WTC11 (cell line): ENCODE data around the gene ALKBH6. TPM values are rescaled to one million over a fixed set of nuclear protein-coding genes. Genes with fewer than 3 reads are reported as not detected.

Experiments used
- ATAC-seq: fragments of 200-7000 bp; cut with Tn5 transposase; 2 replicates; pipeline ENCODE4 v1.10.0; 2021; ENCODE audit warnings: mild to moderate bottlenecking, moderate library complexity
- CTCF ChIA-PET: fragments of 300-600 bp; sonication (Branson Sonifier 250); formaldehyde crosslinking; loops from one replicate; lab custom pipeline; 2021; ENCODE audit warnings: antibody characterized with exemption; lab: Charles Lee
- POLR2A ChIA-PET: fragments of 350-600 bp; sonication (Branson Sonifier 250); formaldehyde crosslinking; loops from one replicate; lab custom pipeline; 2021; ENCODE audit warnings: antibody characterized with exemption; lab: Charles Lee
- DNase-seq: peaks from one replicate; pipeline ENCODE4 v3.0.0; 2021; ENCODE audit warnings: low spot score
- H3K27ac Mint-ChIP-seq: 2 replicates; pipeline ENCODE4 v1.8.0; 2021; ENCODE audit warnings: mixed read lengths
- H3K27me3 Mint-ChIP-seq: 2 replicates; pipeline ENCODE4 v1.8.0; 2021; ENCODE audit warnings: low read depth, mild to moderate bottlenecking, moderate library complexity, mixed read lengths
- H3K36me3 Mint-ChIP-seq: 2 replicates; pipeline ENCODE4 v1.8.0; 2021; ENCODE audit warnings: mixed read lengths
- H3K4me1 Mint-ChIP-seq: 2 replicates; pipeline ENCODE4 v1.8.0; 2022; ENCODE audit warnings: mixed read lengths
- H3K4me3 Mint-ChIP-seq: 2 replicates; pipeline ENCODE4 v1.8.0; 2021; ENCODE audit warnings: mild to moderate bottlenecking, moderate library complexity, mixed read lengths
- H3K9me3 Mint-ChIP-seq: 2 replicates; pipeline ENCODE4 v1.8.0; 2021; ENCODE audit warnings: mixed read lengths
- CBFB ChIP-seq: sonication (generic); formaldehyde crosslinking; IDR thresholded peaks from 2 replicates; pipeline ENCODE4 v1.8.1; 2022; ENCODE audit warnings: mild to moderate bottlenecking, low read depth, missing genetic modification reagents
- ETV6 ChIP-seq: sonication (generic); formaldehyde crosslinking; IDR thresholded peaks from 2 replicates; pipeline ENCODE4 v1.8.1; 2022; ENCODE audit warnings: mild to moderate bottlenecking, missing genetic modification reagents
- GABPB1 ChIP-seq: sonication (generic); formaldehyde crosslinking; IDR thresholded peaks from 2 replicates; pipeline ENCODE4 v1.8.1; 2023; ENCODE audit warnings: mild to moderate bottlenecking, missing genetic modification reagents
- NR1H2 ChIP-seq: sonication (generic); formaldehyde crosslinking; IDR thresholded peaks from 2 replicates; pipeline ENCODE4 v1.9.0; 2021; ENCODE audit warnings: mild to moderate bottlenecking, moderate library complexity, missing genetic modification reagents
- SP1 ChIP-seq: sonication (generic); formaldehyde crosslinking; conservative IDR thresholded peaks from 2 replicates; pipeline ENCODE4 v1.8.1; 2022; ENCODE audit warnings: missing genetic modification reagents
- TCF7 ChIP-seq: sonication (generic); formaldehyde crosslinking; IDR thresholded peaks from 2 replicates; pipeline ENCODE4 v1.8.0; 2022; ENCODE audit warnings: mild to moderate bottlenecking, low read depth, missing genetic modification reagents, moderate library complexity
- ZBTB21 ChIP-seq: sonication (generic); formaldehyde crosslinking; IDR thresholded peaks from 2 replicates; pipeline ENCODE4 v1.8.1; 2023; ENCODE audit warnings: mild to moderate bottlenecking, missing genetic modification reagents, borderline replicate concordance
- ZNF121 ChIP-seq: sonication (generic); formaldehyde crosslinking; IDR thresholded peaks from 2 replicates; pipeline ENCODE4 v1.8.0; 2023; ENCODE audit warnings: missing genetic modification reagents
- ZNF219 ChIP-seq: sonication (generic); formaldehyde crosslinking; IDR thresholded peaks from 2 replicates; pipeline ENCODE4 v1.8.0; 2023; ENCODE audit warnings: missing genetic modification reagents, mild to moderate bottlenecking, borderline replicate concordance
- ZNF232 ChIP-seq: sonication (generic); formaldehyde crosslinking; IDR thresholded peaks from 2 replicates; pipeline ENCODE4 v1.8.0; 2022; ENCODE audit warnings: mild to moderate bottlenecking, missing genetic modification reagents
- ZNF396 ChIP-seq: fragments of 250-450 bp; sonication (Bioruptor Pico); IDR thresholded peaks from 2 replicates; pipeline ENCODE4 v1.8.0; 2021; ENCODE audit warnings: mild to moderate bottlenecking, moderate library complexity, borderline replicate concordance
- ZNF416 ChIP-seq: fragments of 250-450 bp; sonication (Bioruptor Pico); IDR thresholded peaks from 2 replicates; pipeline ENCODE4 v1.9.0; 2021; ENCODE audit warnings: mild to moderate bottlenecking, inconsistent platforms
- total RNA-seq: library from RNA; stranded (reverse); gene quantifications from 3 replicates; pipeline ENCODE4 v1.2.3, GENCODE V29; 2021
- TF ChIP-seq, protein P1 (sequence below): sonication (generic); formaldehyde crosslinking; IDR thresholded peaks from 2 replicates; pipeline ENCODE4 v1.8.0; 2022; ENCODE audit warnings: mild to moderate bottlenecking, missing genetic modification reagents
- TF ChIP-seq, protein P2 (sequence below): sonication (generic); formaldehyde crosslinking; IDR thresholded peaks from 2 replicates; pipeline ENCODE4 v1.8.1; 2022; ENCODE audit warnings: low read depth, missing genetic modification reagents, borderline replicate concordance
- TF ChIP-seq, protein P3 (sequence below): fragments of 250-450 bp; sonication (Bioruptor Pico); IDR thresholded peaks from 2 replicates; pipeline ENCODE4 v1.9.0; 2021; ENCODE audit warnings: mild to moderate bottlenecking, borderline replicate concordance
- TF ChIP-seq, protein P4 (sequence below): sonication (generic); formaldehyde crosslinking; conservative IDR thresholded peaks from 2 replicates; pipeline ENCODE4 v1.8.1; 2022; ENCODE audit warnings: mild to moderate bottlenecking, missing genetic modification reagents
- TF ChIP-seq, protein P5 (sequence below): sonication (generic); formaldehyde crosslinking; IDR thresholded peaks from 2 replicates; pipeline ENCODE4 v1.8.0; 2023; ENCODE audit warnings: missing genetic modification reagents
- TF ChIP-seq, protein P6 (sequence below): sonication (generic); formaldehyde crosslinking; IDR thresholded peaks from 2 replicates; pipeline ENCODE4 v1.8.1; 2022; ENCODE audit warnings: low read depth, mild to moderate bottlenecking, moderate library complexity, missing genetic modification reagents, borderline replicate concordance
- TF ChIP-seq, protein P7 (sequence below): sonication (generic); formaldehyde crosslinking; IDR thresholded peaks from 2 replicates; pipeline ENCODE4 v1.8.0; 2022; ENCODE audit warnings: missing genetic modification reagents
- TF ChIP-seq, protein P8 (sequence below): sonication (generic); formaldehyde crosslinking; IDR thresholded peaks from 2 replicates; pipeline ENCODE4 v1.8.0; 2022; ENCODE audit warnings: mild to moderate bottlenecking, missing genetic modification reagents

Gene ALKBH6
- total RNA-seq, 1 experiment from 2014 or later = 28.1 TPM

DNA sequence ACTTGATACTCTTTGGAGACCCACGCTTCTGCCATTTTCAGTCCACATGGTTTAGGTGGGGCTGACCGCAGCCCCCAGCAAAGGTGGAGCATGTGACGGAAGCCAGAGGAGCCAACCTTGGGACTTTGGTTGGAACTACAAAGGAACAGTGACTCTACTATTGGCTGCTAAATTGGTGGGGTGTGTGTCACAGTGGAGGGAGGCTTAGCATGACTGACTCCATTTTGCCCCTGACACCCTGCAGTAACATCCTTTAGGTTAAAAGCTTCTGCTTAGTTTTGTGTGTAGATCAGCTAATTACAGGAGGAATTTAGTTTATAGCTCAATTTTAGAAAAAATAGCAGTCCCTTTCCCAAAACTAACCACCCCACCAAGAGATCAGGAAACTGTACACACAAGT is 12.4 kb downstream of the ALKBH6 start:
- no peak for TF ChIP-seq ZBTB21 (CRISPR knock-in tag)
- no peak for TF ChIP-seq GABPB1 (CRISPR knock-in tag)
- no peak for TF ChIP-seq SP1 (CRISPR knock-in tag)
- no peak for TF ChIP-seq ETV6
- no peak for TF ChIP-seq ZNF416 (CRISPR knock-in tag)
- TF ChIP-seq, protein P1, sequence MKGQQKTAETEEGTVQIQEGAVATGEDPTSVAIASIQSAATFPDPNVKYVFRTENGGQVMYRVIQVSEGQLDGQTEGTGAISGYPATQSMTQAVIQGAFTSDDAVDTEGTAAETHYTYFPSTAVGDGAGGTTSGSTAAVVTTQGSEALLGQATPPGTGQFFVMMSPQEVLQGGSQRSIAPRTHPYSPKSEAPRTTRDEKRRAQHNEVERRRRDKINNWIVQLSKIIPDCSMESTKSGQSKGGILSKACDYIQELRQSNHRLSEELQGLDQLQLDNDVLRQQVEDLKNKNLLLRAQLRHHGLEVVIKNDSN = no peak
- TF ChIP-seq, protein P2, sequence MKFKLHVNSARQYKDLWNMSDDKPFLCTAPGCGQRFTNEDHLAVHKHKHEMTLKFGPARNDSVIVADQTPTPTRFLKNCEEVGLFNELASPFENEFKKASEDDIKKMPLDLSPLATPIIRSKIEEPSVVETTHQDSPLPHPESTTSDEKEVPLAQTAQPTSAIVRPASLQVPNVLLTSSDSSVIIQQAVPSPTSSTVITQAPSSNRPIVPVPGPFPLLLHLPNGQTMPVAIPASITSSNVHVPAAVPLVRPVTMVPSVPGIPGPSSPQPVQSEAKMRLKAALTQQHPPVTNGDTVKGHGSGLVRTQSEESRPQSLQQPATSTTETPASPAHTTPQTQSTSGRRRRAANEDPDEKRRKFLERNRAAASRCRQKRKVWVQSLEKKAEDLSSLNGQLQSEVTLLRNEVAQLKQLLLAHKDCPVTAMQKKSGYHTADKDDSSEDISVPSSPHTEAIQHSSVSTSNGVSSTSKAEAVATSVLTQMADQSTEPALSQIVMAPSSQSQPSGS = no peak
- TF ChIP-seq, protein P3, sequence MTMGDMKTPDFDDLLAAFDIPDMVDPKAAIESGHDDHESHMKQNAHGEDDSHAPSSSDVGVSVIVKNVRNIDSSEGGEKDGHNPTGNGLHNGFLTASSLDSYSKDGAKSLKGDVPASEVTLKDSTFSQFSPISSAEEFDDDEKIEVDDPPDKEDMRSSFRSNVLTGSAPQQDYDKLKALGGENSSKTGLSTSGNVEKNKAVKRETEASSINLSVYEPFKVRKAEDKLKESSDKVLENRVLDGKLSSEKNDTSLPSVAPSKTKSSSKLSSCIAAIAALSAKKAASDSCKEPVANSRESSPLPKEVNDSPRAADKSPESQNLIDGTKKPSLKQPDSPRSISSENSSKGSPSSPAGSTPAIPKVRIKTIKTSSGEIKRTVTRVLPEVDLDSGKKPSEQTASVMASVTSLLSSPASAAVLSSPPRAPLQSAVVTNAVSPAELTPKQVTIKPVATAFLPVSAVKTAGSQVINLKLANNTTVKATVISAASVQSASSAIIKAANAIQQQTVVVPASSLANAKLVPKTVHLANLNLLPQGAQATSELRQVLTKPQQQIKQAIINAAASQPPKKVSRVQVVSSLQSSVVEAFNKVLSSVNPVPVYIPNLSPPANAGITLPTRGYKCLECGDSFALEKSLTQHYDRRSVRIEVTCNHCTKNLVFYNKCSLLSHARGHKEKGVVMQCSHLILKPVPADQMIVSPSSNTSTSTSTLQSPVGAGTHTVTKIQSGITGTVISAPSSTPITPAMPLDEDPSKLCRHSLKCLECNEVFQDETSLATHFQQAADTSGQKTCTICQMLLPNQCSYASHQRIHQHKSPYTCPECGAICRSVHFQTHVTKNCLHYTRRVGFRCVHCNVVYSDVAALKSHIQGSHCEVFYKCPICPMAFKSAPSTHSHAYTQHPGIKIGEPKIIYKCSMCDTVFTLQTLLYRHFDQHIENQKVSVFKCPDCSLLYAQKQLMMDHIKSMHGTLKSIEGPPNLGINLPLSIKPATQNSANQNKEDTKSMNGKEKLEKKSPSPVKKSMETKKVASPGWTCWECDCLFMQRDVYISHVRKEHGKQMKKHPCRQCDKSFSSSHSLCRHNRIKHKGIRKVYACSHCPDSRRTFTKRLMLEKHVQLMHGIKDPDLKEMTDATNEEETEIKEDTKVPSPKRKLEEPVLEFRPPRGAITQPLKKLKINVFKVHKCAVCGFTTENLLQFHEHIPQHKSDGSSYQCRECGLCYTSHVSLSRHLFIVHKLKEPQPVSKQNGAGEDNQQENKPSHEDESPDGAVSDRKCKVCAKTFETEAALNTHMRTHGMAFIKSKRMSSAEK = no peak
- ATAC-seq = no peak
- no peak overlapping the region for H3K4me3 Mint-ChIP-seq
- H3K27me3 Mint-ChIP-seq = no peaks in the 10 kb centered on the region
- H3K27ac Mint-ChIP-seq = no peak overlapping the region
- peaks cover 1% of the 10 kb centered on the region for H3K4me1 Mint-ChIP-seq
- H3K36me3 Mint-ChIP-seq = peaks cover 20% of the 10 kb centered on the region
- DNase-seq = no peak
- no peaks in the 10 kb centered on the region for H3K9me3 Mint-ChIP-seq
- ChIA-PET POLR2A (no interaction called here), CTCF (no interaction called here)

DNA sequence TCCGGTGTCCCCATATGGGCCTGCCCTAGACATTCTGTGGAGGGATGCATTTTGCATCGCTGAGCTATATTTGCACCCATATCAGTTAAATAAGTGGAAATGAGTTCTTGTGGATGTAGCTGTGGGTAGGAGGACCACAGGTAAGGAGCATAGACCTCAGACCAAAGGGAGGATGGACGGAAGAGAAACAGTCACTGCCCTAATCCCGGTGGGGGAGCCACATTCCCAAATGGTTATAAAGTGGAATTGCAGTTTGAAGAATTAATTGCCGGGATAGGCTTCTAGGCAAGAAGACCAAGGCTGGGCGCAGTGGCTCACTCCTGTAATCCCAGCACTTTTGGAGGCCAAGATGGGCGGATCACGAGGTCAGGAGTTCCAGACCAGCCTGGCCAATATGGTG is 17.2 kb downstream of the ALKBH6 start:
- no peaks in the 10 kb centered on the region for H3K9me3 Mint-ChIP-seq
- no peaks in the 10 kb centered on the region; the same call in 1 of the 2 replicates for H3K27me3 Mint-ChIP-seq
- ChIA-PET CTCF (interaction anchor here (0.7 to 1.1 kb wide), 2 partner anchors 20 to 55 kb away, joined by 3 to 4 read pairs; no protein-coding TSS in a partner anchor), POLR2A (interaction anchor here (0.7 kb wide), 1 partner anchor 1650 kb away, joined by 3 read pairs; no protein-coding TSS in a partner anchor)
- TF ChIP-seq, protein P4, sequence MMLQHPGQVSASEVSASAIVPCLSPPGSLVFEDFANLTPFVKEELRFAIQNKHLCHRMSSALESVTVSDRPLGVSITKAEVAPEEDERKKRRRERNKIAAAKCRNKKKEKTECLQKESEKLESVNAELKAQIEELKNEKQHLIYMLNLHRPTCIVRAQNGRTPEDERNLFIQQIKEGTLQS = no peak
- TF ChIP-seq TCF7 (CRISPR knock-in tag) (no peak), ZNF232 (no peak), NR1H2 (CRISPR knock-in tag) (no peak), ZNF396 (CRISPR knock-in tag) (no peak), ZNF219 (CRISPR knock-in tag) (no peak), CBFB (CRISPR knock-in tag) (no peak), ZNF121 (CRISPR knock-in tag) (no peak)
- TF ChIP-seq, protein P5, sequence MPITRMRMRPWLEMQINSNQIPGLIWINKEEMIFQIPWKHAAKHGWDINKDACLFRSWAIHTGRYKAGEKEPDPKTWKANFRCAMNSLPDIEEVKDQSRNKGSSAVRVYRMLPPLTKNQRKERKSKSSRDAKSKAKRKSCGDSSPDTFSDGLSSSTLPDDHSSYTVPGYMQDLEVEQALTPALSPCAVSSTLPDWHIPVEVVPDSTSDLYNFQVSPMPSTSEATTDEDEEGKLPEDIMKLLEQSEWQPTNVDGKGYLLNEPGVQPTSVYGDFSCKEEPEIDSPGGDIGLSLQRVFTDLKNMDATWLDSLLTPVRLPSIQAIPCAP (CRISPR knock-in tag) = no peak
- TF ChIP-seq, protein P6, sequence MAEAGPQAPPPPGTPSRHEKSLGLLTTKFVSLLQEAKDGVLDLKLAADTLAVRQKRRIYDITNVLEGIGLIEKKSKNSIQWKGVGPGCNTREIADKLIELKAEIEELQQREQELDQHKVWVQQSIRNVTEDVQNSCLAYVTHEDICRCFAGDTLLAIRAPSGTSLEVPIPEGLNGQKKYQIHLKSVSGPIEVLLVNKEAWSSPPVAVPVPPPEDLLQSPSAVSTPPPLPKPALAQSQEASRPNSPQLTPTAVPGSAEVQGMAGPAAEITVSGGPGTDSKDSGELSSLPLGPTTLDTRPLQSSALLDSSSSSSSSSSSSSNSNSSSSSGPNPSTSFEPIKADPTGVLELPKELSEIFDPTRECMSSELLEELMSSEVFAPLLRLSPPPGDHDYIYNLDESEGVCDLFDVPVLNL (CRISPR knock-in tag) = no peak
- TF ChIP-seq, protein P7, sequence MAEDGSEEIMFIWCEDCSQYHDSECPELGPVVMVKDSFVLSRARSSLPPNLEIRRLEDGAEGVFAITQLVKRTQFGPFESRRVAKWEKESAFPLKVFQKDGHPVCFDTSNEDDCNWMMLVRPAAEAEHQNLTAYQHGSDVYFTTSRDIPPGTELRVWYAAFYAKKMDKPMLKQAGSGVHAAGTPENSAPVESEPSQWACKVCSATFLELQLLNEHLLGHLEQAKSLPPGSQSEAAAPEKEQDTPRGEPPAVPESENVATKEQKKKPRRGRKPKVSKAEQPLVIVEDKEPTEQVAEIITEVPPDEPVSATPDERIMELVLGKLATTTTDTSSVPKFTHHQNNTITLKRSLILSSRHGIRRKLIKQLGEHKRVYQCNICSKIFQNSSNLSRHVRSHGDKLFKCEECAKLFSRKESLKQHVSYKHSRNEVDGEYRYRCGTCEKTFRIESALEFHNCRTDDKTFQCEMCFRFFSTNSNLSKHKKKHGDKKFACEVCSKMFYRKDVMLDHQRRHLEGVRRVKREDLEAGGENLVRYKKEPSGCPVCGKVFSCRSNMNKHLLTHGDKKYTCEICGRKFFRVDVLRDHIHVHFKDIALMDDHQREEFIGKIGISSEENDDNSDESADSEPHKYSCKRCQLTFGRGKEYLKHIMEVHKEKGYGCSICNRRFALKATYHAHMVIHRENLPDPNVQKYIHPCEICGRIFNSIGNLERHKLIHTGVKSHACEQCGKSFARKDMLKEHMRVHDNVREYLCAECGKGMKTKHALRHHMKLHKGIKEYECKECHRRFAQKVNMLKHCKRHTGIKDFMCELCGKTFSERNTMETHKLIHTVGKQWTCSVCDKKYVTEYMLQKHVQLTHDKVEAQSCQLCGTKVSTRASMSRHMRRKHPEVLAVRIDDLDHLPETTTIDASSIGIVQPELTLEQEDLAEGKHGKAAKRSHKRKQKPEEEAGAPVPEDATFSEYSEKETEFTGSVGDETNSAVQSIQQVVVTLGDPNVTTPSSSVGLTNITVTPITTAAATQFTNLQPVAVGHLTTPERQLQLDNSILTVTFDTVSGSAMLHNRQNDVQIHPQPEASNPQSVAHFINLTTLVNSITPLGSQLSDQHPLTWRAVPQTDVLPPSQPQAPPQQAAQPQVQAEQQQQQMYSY (CRISPR knock-in tag) = no peak
- TF ChIP-seq, protein P8, sequence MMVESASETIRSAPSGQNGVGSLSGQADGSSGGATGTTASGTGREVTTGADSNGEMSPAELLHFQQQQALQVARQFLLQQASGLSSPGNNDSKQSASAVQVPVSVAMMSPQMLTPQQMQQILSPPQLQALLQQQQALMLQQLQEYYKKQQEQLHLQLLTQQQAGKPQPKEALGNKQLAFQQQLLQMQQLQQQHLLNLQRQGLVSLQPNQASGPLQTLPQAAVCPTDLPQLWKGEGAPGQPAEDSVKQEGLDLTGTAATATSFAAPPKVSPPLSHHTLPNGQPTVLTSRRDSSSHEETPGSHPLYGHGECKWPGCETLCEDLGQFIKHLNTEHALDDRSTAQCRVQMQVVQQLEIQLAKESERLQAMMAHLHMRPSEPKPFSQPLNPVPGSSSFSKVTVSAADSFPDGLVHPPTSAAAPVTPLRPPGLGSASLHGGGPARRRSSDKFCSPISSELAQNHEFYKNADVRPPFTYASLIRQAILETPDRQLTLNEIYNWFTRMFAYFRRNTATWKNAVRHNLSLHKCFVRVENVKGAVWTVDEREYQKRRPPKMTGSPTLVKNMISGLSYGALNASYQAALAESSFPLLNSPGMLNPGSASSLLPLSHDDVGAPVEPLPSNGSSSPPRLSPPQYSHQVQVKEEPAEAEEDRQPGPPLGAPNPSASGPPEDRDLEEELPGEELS (CRISPR knock-in tag) = no peak
- peaks cover 14% of the 10 kb centered on the region for H3K4me1 Mint-ChIP-seq
- H3K4me3 Mint-ChIP-seq = peak overlapping the region; percentile 86
- H3K36me3 Mint-ChIP-seq = peaks cover 3% of the 10 kb centered on the region
- ATAC-seq (no peak), DNase-seq (no peak)
- H3K27ac Mint-ChIP-seq = no peak overlapping the region
